ENCODE data around the gene GDF2.

Gene GDF2

DNA sequence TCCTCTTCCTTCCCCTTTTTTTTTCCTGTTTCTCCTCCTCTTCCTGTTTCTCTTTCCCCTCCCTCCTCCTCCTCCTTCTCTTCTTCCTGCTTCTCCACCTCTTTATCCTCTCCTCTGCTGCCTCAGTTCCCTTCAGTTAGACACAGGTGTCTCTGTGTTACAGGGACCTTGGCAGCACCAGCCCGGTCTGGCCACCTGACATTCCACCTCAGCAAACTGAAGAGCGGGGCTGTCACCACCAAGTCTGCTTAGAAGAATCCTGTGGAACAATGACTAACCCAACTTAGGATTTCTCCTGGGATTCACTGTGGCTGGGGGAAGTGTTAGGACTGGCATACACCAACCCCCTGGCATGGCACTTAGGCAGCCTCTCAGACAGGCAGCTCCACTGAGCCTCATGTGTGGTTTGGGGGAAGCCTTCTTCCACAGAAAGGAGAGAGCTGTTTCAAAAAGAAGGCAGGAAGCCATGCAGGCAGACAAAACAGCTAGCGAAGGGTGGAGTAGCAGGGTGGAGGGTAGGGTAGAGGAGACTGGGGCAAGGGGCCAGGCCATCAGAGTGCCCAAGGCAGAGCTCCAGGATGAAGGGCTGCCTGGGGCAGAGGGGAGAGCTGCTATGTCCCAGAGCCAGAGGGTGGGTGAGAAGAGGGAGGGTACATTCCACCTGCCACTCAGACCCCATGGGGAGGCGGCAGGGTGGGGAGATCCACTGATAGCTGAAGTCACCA is 35.5 kb upstream of the GDF2 start:
- H3K4me3 Mint-ChIP-seq = no peak overlapping the region
- H3K9me3 Mint-ChIP-seq = no peaks in the 10 kb centered on the region
- H3K36me3 Mint-ChIP-seq (ENCODE audit: low read depth) = no peaks in the 10 kb centered on the region
- peaks cover 15% of the 10 kb centered on the region for H3K4me1 Mint-ChIP-seq (ENCODE audit: low read depth)
- H3K27me3 Mint-ChIP-seq (ENCODE audit: low read depth) = no peaks in the 10 kb centered on the region
- no peak overlapping the region for H3K27ac Mint-ChIP-seq

- no peaks in the 10 kb centered on the region for H3K36me3 Mint-ChIP-seq (ENCODE audit: low read depth)
Observed at GRCh38 chr10:47287365-47287802, 34.9 kb upstream of the GDF2 start.

DNA sequence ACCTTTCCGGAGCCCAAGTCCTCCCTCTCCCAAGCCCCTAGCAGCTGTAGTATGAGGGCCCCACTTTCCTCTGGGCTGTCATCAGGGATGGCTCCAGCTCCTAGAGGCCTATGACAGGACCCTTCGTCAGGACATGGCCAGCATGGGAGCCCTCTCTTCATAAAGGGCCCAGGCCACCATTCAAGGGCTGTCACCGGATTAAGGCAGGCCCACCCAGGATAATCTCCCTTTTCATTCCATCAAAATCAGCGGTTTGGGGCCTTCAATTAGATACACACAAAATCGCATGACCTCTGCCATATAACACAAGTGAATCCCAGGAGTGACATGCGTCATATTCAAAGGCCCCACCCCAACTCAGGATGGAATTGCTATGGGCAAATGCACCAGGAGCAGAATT is 34.4 kb upstream of the GDF2 start:
- Mint-ChIP-seq H3K27me3 (ENCODE audit: low read depth) (no peaks in the 10 kb centered on the region), H3K4me3 (no peak overlapping the region), H3K27ac (no peak overlapping the region), H3K4me1 (ENCODE audit: low read depth) (peaks cover 15% of the 10 kb centered on the region), H3K9me3 (no peaks in the 10 kb centered on the region), H3K36me3 (ENCODE audit: low read depth) (no peaks in the 10 kb centered on the region)

More at GRCh38 chr10:47287365-47287802, 34.9 kb upstream of the GDF2 start:
- Mint-ChIP-seq H3K9me3 (no peaks in the 10 kb centered on the region), H3K27me3 (ENCODE audit: low read depth) (no peaks in the 10 kb centered on the region), H3K27ac (no peak overlapping the region), H3K4me1 (ENCODE audit: low read depth) (peaks cover 15% of the 10 kb centered on the region), H3K4me3 (no peak overlapping the region)

DNA sequence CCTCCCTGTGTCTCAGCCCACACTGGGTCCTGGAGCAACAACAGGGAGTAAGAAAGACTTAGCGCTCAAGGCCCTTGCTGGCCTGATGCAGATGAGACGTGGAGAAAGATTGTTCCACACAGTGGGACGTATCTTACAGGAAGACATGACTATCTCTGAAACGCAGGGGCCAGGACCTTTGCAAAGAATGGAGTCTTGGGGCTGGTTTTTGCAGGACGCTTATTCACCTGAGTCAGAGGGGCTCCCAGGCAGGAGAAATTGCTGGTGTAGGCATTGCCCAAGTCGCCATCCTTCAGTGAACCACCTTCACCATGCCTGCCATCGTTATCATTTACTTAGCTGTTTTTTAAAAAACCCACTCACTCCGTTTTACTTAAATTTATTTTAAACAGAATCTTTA is 34.0 kb upstream of the GDF2 start:
- peaks cover 15% of the 10 kb centered on the region for H3K4me1 Mint-ChIP-seq (ENCODE audit: low read depth)
- H3K27me3 Mint-ChIP-seq (ENCODE audit: low read depth) = no peaks in the 10 kb centered on the region
- no peaks in the 10 kb centered on the region for H3K36me3 Mint-ChIP-seq (ENCODE audit: low read depth)
- H3K4me3 Mint-ChIP-seq = no peak overlapping the region
- no peak overlapping the region for H3K27ac Mint-ChIP-seq
- H3K9me3 Mint-ChIP-seq = no peaks in the 10 kb centered on the region

DNA sequence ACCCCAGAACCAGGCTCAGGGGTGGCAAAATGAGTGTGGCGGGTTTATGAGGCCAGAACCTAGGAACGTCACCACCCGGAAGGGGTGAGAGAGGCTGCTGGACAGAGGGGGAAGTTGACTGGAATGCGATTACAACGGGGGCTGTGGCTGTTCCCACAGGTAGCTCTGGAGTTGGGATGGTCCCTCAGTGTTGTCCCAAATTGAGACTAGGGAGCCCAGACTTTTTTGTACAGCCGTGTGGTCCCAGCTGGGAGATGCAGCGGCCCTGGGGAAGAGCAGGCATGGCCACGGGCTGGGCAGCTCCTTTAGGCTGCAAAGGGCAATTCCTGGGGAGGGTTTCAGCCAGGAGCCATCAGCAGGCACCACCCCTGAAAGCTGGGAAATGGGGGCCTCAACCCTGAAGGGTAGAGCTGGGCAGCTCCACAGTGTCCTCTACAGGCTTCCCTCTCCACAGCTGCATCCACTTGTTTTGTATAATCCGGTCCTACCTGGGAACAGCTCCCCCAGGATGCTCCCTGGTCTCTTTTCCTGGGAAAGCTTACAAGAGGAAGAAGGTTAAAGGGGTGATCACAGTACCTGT is 33.2 kb upstream of the GDF2 start:
- no peaks in the 10 kb centered on the region for H3K36me3 Mint-ChIP-seq (ENCODE audit: low read depth)
- no peaks in the 10 kb centered on the region for H3K27me3 Mint-ChIP-seq (ENCODE audit: low read depth)
- no peak overlapping the region for H3K4me3 Mint-ChIP-seq
- H3K9me3 Mint-ChIP-seq = no peaks in the 10 kb centered on the region
- H3K4me1 Mint-ChIP-seq (ENCODE audit: low read depth) = peaks cover 15% of the 10 kb centered on the region
- H3K27ac Mint-ChIP-seq = no peak overlapping the region

DNA sequence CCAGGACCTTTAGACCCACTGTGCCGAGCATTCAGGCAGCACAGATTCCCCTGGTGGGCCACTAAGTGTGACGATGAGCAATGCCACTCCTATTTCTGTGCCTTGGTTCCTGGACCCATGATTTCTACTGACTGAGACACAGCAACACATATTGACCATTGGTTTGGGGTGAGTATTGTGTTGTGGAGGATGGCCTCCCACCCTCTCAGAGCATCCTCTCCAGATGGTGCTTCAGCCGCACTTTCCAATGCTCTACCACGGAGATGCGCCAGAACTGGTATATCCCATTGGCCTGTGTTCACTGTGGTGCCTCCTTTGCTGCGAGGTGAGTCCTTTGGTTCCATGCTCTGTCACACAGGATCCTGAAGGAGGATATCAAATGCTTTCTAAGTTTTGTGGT is 32.3 kb upstream of the GDF2 start:
- Mint-ChIP-seq H3K27me3 (ENCODE audit: low read depth) (peaks cover under 1% of the 10 kb centered on the region), H3K9me3 (no peaks in the 10 kb centered on the region), H3K36me3 (ENCODE audit: low read depth) (no peaks in the 10 kb centered on the region), H3K4me3 (no peak overlapping the region), H3K27ac (no peak overlapping the region), H3K4me1 (ENCODE audit: low read depth) (peaks cover 14% of the 10 kb centered on the region)

DNA sequence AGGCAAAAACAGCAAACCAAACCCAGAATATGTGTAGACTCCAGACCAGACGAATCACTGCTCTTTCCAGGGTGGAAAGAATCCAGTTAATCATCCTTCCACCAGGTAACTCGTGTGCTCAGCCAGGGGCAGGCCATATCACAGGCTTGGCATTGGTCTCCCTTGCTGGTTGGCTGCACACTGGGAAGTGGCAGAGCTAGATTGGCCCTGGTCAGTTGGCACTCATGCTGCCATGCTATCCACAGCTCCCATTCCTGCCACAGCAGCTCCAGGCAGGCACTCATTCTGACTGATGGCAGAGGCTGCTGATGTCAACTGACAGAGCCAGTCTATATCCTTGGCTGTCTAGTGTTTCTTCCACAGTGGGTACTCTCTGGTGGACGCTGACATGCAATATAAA is 31.9 kb upstream of the GDF2 start:
- Mint-ChIP-seq H3K36me3 (ENCODE audit: low read depth) (no peaks in the 10 kb centered on the region), H3K27me3 (ENCODE audit: low read depth) (peaks cover 3% of the 10 kb centered on the region), H3K4me1 (ENCODE audit: low read depth) (peaks cover 14% of the 10 kb centered on the region), H3K27ac (no peak overlapping the region), H3K4me3 (no peak overlapping the region), H3K9me3 (no peaks in the 10 kb centered on the region)

GRCh38 chr10:47291682-47292081 is 30.6 kb upstream of the GDF2 start:
- H3K4me3 Mint-ChIP-seq = no peak overlapping the region
- no peaks in the 10 kb centered on the region for H3K36me3 Mint-ChIP-seq (ENCODE audit: low read depth)
- H3K9me3 Mint-ChIP-seq = no peaks in the 10 kb centered on the region
- H3K27ac Mint-ChIP-seq = no peak overlapping the region
- peaks cover 3% of the 10 kb centered on the region for H3K4me1 Mint-ChIP-seq (ENCODE audit: low read depth)
- H3K27me3 Mint-ChIP-seq (ENCODE audit: low read depth) = peaks cover 11% of the 10 kb centered on the region

GRCh38 chr10:47294057-47294456 is 28.2 kb upstream of the GDF2 start:
- Mint-ChIP-seq H3K27ac (no peak overlapping the region), H3K36me3 (ENCODE audit: low read depth) (no peaks in the 10 kb centered on the region), H3K4me1 (ENCODE audit: low read depth) (no peaks in the 10 kb centered on the region), H3K9me3 (no peaks in the 10 kb centered on the region), H3K27me3 (ENCODE audit: low read depth) (peaks cover 29% of the 10 kb centered on the region), H3K4me3 (no peak overlapping the region)

- Mint-ChIP-seq H3K27ac (no peak overlapping the region), H3K27me3 (ENCODE audit: low read depth) (peaks cover 33% of the 10 kb centered on the region), H3K36me3 (ENCODE audit: low read depth) (no peaks in the 10 kb centered on the region)
Observed at GRCh38 chr10:47294501-47294900, 27.8 kb upstream of the GDF2 start.

DNA sequence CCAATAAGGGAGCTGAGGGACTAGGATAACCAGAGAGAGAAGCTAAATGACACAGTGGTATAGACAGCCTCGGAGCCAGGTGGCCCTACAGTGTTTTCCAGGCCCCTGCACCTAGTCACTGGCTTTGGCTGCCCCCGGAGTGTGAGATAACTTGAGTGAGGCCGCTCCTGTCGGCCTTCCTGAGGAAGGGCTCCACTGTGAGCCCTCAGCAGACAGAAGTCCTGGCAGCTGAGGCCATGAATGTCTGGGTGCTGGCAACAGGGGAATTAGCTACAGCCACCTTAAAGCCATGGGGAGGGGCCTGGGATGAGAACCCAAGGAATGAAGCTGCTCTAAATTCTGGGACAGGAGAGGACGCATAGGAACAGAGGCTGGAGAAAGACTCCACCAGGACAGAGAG is 26.8 kb upstream of the GDF2 start:
- Mint-ChIP-seq H3K9me3 (no peaks in the 10 kb centered on the region), H3K4me1 (ENCODE audit: low read depth) (no peaks in the 10 kb centered on the region), H3K4me3 (no peak overlapping the region), H3K27me3 (ENCODE audit: low read depth) (peaks cover 37% of the 10 kb centered on the region), H3K36me3 (ENCODE audit: low read depth) (no peaks in the 10 kb centered on the region), H3K27ac (no peak overlapping the region)

More at GRCh38 chr10:47294501-47294900, 27.8 kb upstream of the GDF2 start:
- no peaks in the 10 kb centered on the region for H3K4me1 Mint-ChIP-seq (ENCODE audit: low read depth)
- H3K9me3 Mint-ChIP-seq = no peaks in the 10 kb centered on the region
- no peak overlapping the region for H3K4me3 Mint-ChIP-seq

GRCh38 chr10:47296156-47296894 is 25.9 kb upstream of the GDF2 start:
- Mint-ChIP-seq H3K27me3 (ENCODE audit: low read depth) (peaks cover 45% of the 10 kb centered on the region), H3K4me3 (no peak overlapping the region), H3K36me3 (ENCODE audit: low read depth) (no peaks in the 10 kb centered on the region), H3K4me1 (ENCODE audit: low read depth) (peaks cover 1% of the 10 kb centered on the region), H3K27ac (no peak overlapping the region), H3K9me3 (no peaks in the 10 kb centered on the region)

DNA sequence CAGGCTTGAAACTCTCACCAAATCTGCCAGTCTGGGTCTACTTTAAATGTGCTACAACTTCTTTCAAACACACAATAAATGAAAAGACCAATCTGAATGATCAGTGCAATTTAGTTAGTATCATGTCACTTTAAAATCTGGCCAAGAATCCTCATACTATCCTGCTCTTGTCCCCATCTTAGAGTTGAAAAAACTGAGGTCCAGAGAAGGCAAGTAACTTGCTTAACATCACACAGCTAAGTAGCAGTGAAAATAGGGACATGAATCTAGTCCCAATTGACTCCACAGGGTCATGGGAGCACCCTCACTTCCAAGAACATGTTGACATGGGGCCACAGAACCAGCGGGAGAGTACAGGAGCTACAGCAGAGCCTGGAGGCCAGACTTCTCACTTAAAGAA is 25.3 kb upstream of the GDF2 start:
- Mint-ChIP-seq H3K4me3 (no peak overlapping the region), H3K27ac (no peak overlapping the region), H3K9me3 (no peaks in the 10 kb centered on the region), H3K27me3 (ENCODE audit: low read depth) (peaks cover 47% of the 10 kb centered on the region), H3K4me1 (ENCODE audit: low read depth) (peaks cover 1% of the 10 kb centered on the region), H3K36me3 (ENCODE audit: low read depth) (no peaks in the 10 kb centered on the region)

GRCh38 chr10:47297866-47298540 is 24.3 kb upstream of the GDF2 start:
- Mint-ChIP-seq H3K36me3 (ENCODE audit: low read depth) (no peaks in the 10 kb centered on the region), H3K9me3 (no peaks in the 10 kb centered on the region), H3K27me3 (ENCODE audit: low read depth) (peaks cover 55% of the 10 kb centered on the region), H3K27ac (no peak overlapping the region), H3K4me1 (ENCODE audit: low read depth) (peaks cover 1% of the 10 kb centered on the region), H3K4me3 (no peak overlapping the region)

Measured in T-helper 1 cell treated with Interleukin-12 subunit alpha and Interleukin-12 subunit beta and Interleukin-4 antibody, amounts not matched to agents 30 μg/mL and 1 μg/mL, for 36 hours (primary cell).